Liver (tissue), 3 donors: ENCODE results near the gene PCNX4.

Experiments
- EGR1 ChIP-seq, 2 donors: IDR thresholded peaks; 2 replicates each; pipeline ENCODE4 v1.6.1; 2016 to 2018; ENCODE audit warnings: antibody characterized with exemption in 2 of 2, low read depth in 2 of 2
- FOXA1 ChIP-seq: IDR thresholded peaks from 2 replicates; pipeline ENCODE4 v1.6.1; 2016; ENCODE audit warnings: antibody characterized with exemption
- RAD21 ChIP-seq, 2 donors: IDR thresholded peaks; 2 replicates each; pipeline ENCODE4 v1.6.1; 2016; ENCODE audit warnings: antibody characterized with exemption in 2 of 2, mild to moderate bottlenecking in 2 of 2
- TF ChIP-seq, protein P1 (sequence below): fragments of 150-350 bp; IDR thresholded peaks from 2 replicates; pipeline ENCODE4 v1.5.1; 2017; ENCODE audit warnings: improper control_type of control experiment, low read depth, low read length; ENCODE audit not compliant: missing input control
- donor health status: healthy.
- donor health status: healthy.

DNA sequence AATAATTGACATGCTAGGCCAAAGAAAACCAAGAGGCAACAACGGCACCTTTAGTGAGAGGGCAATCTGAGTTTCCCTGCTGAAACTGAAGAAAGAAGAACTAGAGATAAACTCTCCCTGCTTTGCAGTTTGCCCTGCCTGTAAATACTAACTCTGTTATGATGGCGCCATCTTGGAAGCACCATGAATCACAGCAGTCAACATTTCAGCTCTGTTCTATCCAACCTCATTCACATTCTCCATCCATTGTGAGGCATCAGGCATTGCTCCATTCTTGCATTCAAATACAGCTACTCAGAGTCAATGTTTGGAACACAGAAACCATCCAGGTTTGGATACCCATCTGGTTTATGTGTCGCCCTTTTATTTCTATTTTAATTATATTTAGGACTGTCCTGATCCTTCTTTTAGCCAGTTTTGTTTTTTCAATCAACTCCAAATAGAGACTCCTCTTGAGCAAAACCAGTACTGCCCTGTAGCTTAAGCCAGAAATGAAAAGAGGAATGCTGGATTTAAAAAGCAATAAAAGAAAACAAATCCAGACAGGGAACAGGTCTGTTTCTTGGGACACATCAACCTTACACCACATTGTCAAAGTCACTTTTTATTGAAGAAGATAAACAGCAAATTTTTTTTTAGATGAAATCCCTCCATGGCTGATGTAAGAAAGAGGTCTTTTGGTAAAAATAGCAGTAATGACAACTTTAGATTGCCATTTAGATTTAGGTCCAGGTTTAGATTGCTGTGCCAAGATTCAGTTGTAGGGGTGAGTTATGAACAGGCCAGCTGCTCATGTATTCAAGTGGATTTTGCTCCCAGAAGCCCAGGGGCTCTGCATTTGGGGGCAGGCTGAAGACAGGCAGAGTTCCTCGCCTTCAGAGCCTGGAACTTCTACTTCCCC is 124.0 kb downstream of the PCNX4 start:
- TF ChIP-seq, protein P1, sequence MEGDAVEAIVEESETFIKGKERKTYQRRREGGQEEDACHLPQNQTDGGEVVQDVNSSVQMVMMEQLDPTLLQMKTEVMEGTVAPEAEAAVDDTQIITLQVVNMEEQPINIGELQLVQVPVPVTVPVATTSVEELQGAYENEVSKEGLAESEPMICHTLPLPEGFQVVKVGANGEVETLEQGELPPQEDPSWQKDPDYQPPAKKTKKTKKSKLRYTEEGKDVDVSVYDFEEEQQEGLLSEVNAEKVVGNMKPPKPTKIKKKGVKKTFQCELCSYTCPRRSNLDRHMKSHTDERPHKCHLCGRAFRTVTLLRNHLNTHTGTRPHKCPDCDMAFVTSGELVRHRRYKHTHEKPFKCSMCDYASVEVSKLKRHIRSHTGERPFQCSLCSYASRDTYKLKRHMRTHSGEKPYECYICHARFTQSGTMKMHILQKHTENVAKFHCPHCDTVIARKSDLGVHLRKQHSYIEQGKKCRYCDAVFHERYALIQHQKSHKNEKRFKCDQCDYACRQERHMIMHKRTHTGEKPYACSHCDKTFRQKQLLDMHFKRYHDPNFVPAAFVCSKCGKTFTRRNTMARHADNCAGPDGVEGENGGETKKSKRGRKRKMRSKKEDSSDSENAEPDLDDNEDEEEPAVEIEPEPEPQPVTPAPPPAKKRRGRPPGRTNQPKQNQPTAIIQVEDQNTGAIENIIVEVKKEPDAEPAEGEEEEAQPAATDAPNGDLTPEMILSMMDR, result no peak
- TF ChIP-seq RAD21 (IDR thresholded peaks at IDR 0.05) (no peak), FOXA1 (no peak), EGR1 (IDR thresholded peaks at IDR 0.05; ENCODE audit: low read depth in 2 of 2) (no peak)
